SKM-1 (cell line): ENCODE measurements around the gene C19orf47.

Experiments used
- DNase-seq: peaks from one replicate; lab custom pipeline; 2025; ENCODE audit not compliant: unreplicated experiment; lab: John Stamatoyannopoulos, UW

The C19orf47 gene

GRCh38 chr19:40283414-40284250 lies 64.6 kb downstream of the C19orf47 start:
- no peak for DNase-seq

GRCh38 chr19:40282920-40283319 lies 65.3 kb downstream of the C19orf47 start:
- no peak for DNase-seq

- no peak for DNase-seq
Measured at GRCh38 chr19:40282209-40282580, 66.0 kb downstream of the C19orf47 start.

GRCh38 chr19:40281381-40282208 lies 66.6 kb downstream of the C19orf47 start:
- no peak for DNase-seq

- DNase-seq, result no peak
Measured at GRCh38 chr19:40280608-40281221, 67.5 kb downstream of the C19orf47 start.

GRCh38 chr19:40279761-40280607 lies 68.2 kb downstream of the C19orf47 start:
- no peak for DNase-seq

GRCh38 chr19:40279120-40279551 lies 69.1 kb downstream of the C19orf47 start:
- DNase-seq, result no peak

- DNase-seq, result no peak
Measured at GRCh38 chr19:40278361-40279035, 69.7 kb downstream of the C19orf47 start.

- no peak for DNase-seq
Measured at GRCh38 chr19:40277356-40278059, 70.7 kb downstream of the C19orf47 start.

GRCh38 chr19:40274585-40275544 lies 73.3 kb downstream of the C19orf47 start:
- no peak for DNase-seq

GRCh38 chr19:40273469-40274360 lies 74.5 kb downstream of the C19orf47 start:
- DNase-seq, result no peak

- DNase-seq, result no peak
Measured at GRCh38 chr19:40272261-40272660, 75.9 kb downstream of the C19orf47 start.

- no peak for DNase-seq
Measured at GRCh38 chr19:40271706-40272105, 76.5 kb downstream of the C19orf47 start.

- DNase-seq, result no peak
Measured at GRCh38 chr19:40270362-40271089, 77.7 kb downstream of the C19orf47 start.
